SK-N-SH treated with all-trans-retinoic acid at 6 μM for 48 hours (cell line): ENCODE data around the gene MDFIC.

Experiments
- ESRRG ChIP-seq: fragments of 250-450 bp; sonication (Bioruptor Pico); IDR thresholded peaks from 2 replicates; pipeline ENCODE4 v1.6.1; 2021; ENCODE audit warnings: mild to moderate bottlenecking
- ZFP30 ChIP-seq: fragments of 450-650 bp; formaldehyde crosslinking; IDR thresholded peaks from 2 replicates; pipeline ENCODE4 v1.5.0; 2022; ENCODE audit warnings: mild to moderate bottlenecking, moderate library complexity

DNA sequence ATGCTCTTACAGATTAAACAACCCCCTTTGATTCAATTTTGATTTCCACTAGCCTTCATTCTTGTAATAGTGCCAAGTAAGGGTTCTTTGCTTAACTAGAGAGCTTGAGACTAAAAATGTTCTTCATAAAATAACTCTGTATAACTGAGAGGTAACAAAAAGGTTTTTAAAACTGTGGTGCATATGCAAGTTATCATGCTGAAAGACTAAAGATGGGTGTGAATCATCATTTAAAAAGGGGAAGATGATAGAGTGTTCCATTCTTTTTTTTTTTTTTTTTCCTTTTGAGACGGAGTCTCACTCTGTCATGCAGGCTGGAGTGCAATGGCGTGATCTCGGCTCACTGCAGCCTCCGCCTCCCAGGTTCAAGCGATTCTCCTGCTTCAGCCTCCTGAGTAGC is 11.1 kb downstream of the MDFIC start:
- TF ChIP-seq ESRRG (CRISPR knock-in tag), result no peak
- TF ChIP-seq ZFP30 (CRISPR knock-in tag), result no peak
